H9 (cell line): ENCODE measurements around the gene JARID2. TPM values are rescaled to one million over a fixed set of nuclear protein-coding genes. Genes with fewer than 3 reads are reported as not detected.

ENCODE experiments used
- DNase-seq: peaks from one replicate; pipeline ENCODE4 v3.0.0-alpha.2; 2017
- H2AFZ ChIP-seq: one replicate; pipeline ENCODE4 v1.6.1; 2013; ENCODE audit warnings: mild to moderate bottlenecking, low read length, control low read depth, moderate library complexity
- H2AK5ac ChIP-seq: 2 replicates; pipeline ENCODE4 v1.6.1; 2013; ENCODE audit warnings: low read length, control low read depth, mixed read lengths; ENCODE audit not compliant: insufficient read length
- H2BK120ac ChIP-seq: one replicate; pipeline ENCODE4 v1.6.1; 2013; ENCODE audit warnings: low read depth, mild to moderate bottlenecking, low read length, control low read depth, inconsistent platforms; ENCODE audit not compliant: poor library complexity, severe bottlenecking
- H2BK12ac ChIP-seq: 2 replicates; pipeline ENCODE4 v1.6.1; 2013; ENCODE audit warnings: low read length, control low read depth, mixed read lengths, low read depth; ENCODE audit not compliant: insufficient read length
- H2BK15ac ChIP-seq: 2 replicates; pipeline ENCODE4 v1.6.1; 2013; ENCODE audit warnings: low read depth, low read length, control low read depth
- H2BK20ac ChIP-seq: one replicate; pipeline ENCODE4 v1.6.1; 2013; ENCODE audit warnings: low read depth, mild to moderate bottlenecking, low read length, control low read depth, inconsistent platforms; ENCODE audit not compliant: poor library complexity, severe bottlenecking
- H2BK5ac ChIP-seq: 2 replicates; pipeline ENCODE4 v1.6.1; 2013; ENCODE audit warnings: low read length, control low read depth, mixed read lengths; ENCODE audit not compliant: insufficient read length
- H3K14ac ChIP-seq: 2 replicates; pipeline ENCODE4 v1.6.1; 2013; ENCODE audit warnings: low read length, control low read depth; ENCODE audit not compliant: insufficient read depth
- H3K18ac ChIP-seq: 2 replicates; pipeline ENCODE4 v1.6.1; 2013; ENCODE audit warnings: low read depth, mild to moderate bottlenecking, mixed read lengths, low read length, control low read depth; ENCODE audit not compliant: insufficient read length
- H3K23ac ChIP-seq: 2 replicates; pipeline ENCODE4 v1.6.1; 2013; ENCODE audit warnings: low read length, control low read depth, mixed read lengths, low read depth; ENCODE audit not compliant: insufficient read length
- H3K23me2 ChIP-seq: 2 replicates; pipeline ENCODE4 v1.6.1; 2013; ENCODE audit warnings: low read depth, mild to moderate bottlenecking, mixed read lengths, low read length, control low read depth; ENCODE audit not compliant: insufficient read length, poor library complexity, severe bottlenecking
- H3K27ac ChIP-seq: 2 replicates; pipeline ENCODE4 v1.5.1; 2013; ENCODE audit warnings: low read length, control low read depth, mixed read lengths, low read depth; ENCODE audit not compliant: insufficient read length
- H3K27me3 ChIP-seq: 2 replicates; pipeline ENCODE4 v1.6.1; 2013; ENCODE audit warnings: low read length, control low read depth, inconsistent platforms; ENCODE audit not compliant: insufficient read depth
- H3K4ac ChIP-seq: 2 replicates; pipeline ENCODE4 v1.6.1; 2013; ENCODE audit warnings: low read depth, mild to moderate bottlenecking, control low read depth, inconsistent platforms, low read length, moderate library complexity
- H3K4me1 ChIP-seq: 2 replicates; pipeline ENCODE4 v1.6.1; 2013; ENCODE audit warnings: low read length, control low read depth, inconsistent platforms; ENCODE audit not compliant: insufficient read depth
- H3K4me2 ChIP-seq: 2 replicates; pipeline ENCODE4 v1.6.1; 2013; ENCODE audit warnings: low read length, control low read depth, mixed read lengths; ENCODE audit not compliant: insufficient read length, insufficient read depth
- H3K56ac ChIP-seq: 2 replicates; pipeline ENCODE4 v1.6.1; 2013; ENCODE audit warnings: low read depth, mild to moderate bottlenecking, mixed read lengths, low read length, control low read depth; ENCODE audit not compliant: insufficient read length
- H3K79me1 ChIP-seq: 2 replicates; pipeline ENCODE4 v1.6.1; 2013; ENCODE audit warnings: low read depth, mild to moderate bottlenecking, moderate library complexity, low read length, control low read depth, inconsistent platforms; ENCODE audit not compliant: insufficient read depth, poor library complexity, severe bottlenecking
- H3K79me2 ChIP-seq: 2 replicates; pipeline ENCODE4 v1.6.1; 2013; ENCODE audit warnings: low read length, control low read depth, inconsistent platforms; ENCODE audit not compliant: insufficient read depth
- H3K9ac ChIP-seq: 2 replicates; pipeline ENCODE4 v1.6.1; 2013; ENCODE audit warnings: low read length, control low read depth, mixed read lengths; ENCODE audit not compliant: insufficient read length; ENCODE audit errors: extremely low read depth
- H3K9me3 ChIP-seq: one replicate; pipeline ENCODE4 v1.6.1; 2013; ENCODE audit warnings: low read depth, low read length, inconsistent platforms; ENCODE audit not compliant: control insufficient read depth
- H3T11ph ChIP-seq: one replicate; pipeline ENCODE4 v1.6.1; 2013; ENCODE audit warnings: mild to moderate bottlenecking, low read length, control low read depth, inconsistent platforms
- H4K20me1 ChIP-seq: one replicate; pipeline ENCODE4 v1.6.1; 2013; ENCODE audit not compliant: control insufficient read depth, insufficient read length, insufficient read depth
- H4K5ac ChIP-seq: 2 replicates; pipeline ENCODE4 v1.6.1; 2013; ENCODE audit warnings: low read depth, mild to moderate bottlenecking, mixed read lengths, low read length, control low read depth; ENCODE audit not compliant: insufficient read length
- H4K8ac ChIP-seq: replicated peaks from 2 replicates; pipeline ENCODE4 v1.6.1; 2013; ENCODE audit warnings: low read length, control low read depth, mixed read lengths, low read depth; ENCODE audit not compliant: insufficient read length
- H4K91ac ChIP-seq: 2 replicates; pipeline ENCODE4 v1.6.1; 2013; ENCODE audit warnings: low read depth, mild to moderate bottlenecking, moderate library complexity, mixed read lengths, low read length, control low read depth; ENCODE audit not compliant: insufficient read length
- H3K27ac Mint-ChIP-seq, 3 experiments: 2 replicates in 2 of 3; 3 replicates in 1 of 3; pipeline ENCODE4 v1.8.0; 2020 to 2021; ENCODE audit warnings: mixed read lengths in 3 of 3, mild to moderate bottlenecking in 1 of 3, moderate library complexity in 1 of 3
- H3K27me3 Mint-ChIP-seq: 2 replicates; pipeline ENCODE4 v1.8.0; 2021; ENCODE audit warnings: low read depth, mild to moderate bottlenecking, moderate library complexity, mixed read lengths
- H3K36me3 Mint-ChIP-seq, 3 experiments: 2 replicates in 2 of 3; 3 replicates in 1 of 3; pipeline ENCODE4 v1.8.0; 2020 to 2021; ENCODE audit warnings: low read depth in 3 of 3, mixed read lengths in 3 of 3; ENCODE audit not compliant: insufficient read depth in 1 of 3
- H3K4me1 Mint-ChIP-seq, 2 experiments: 2 replicates each; pipeline ENCODE4 v1.8.0; 2020; ENCODE audit warnings: mixed read lengths in 2 of 2
- H3K4me3 Mint-ChIP-seq, 2 experiments: 2 replicates in 1 of 2; 3 replicates in 1 of 2; pipeline ENCODE4 v1.8.0; 2020 to 2021; ENCODE audit warnings: mild to moderate bottlenecking in 2 of 2, mixed read lengths in 2 of 2, moderate library complexity in 1 of 2
- H3K9me3 Mint-ChIP-seq, 2 experiments: 2 replicates in 1 of 2; 3 replicates in 1 of 2; pipeline ENCODE4 v1.8.0; 2020; ENCODE audit warnings: mild to moderate bottlenecking in 2 of 2, mixed read lengths in 2 of 2, moderate library complexity in 1 of 2
- CTCF ChIP-seq: fragments of 200-600 bp; sonication (generic); conservative IDR thresholded peaks from 3 replicates; pipeline ENCODE4 v1.8.0; 2021; ENCODE audit warnings: antibody characterized with exemption, mild to moderate bottlenecking
- WGBS: extraction: QIAGEN DNeasy Blood & Tissue Kit; methylation state at CpG from one replicate; pipeline ENCODE4 v1.1.7; 2013; ENCODE audit warnings: missing lambda C conversion rate, low lambda C conversion rate, mixed read lengths; ENCODE audit not compliant: insufficient read length; ENCODE audit errors: extremely low coverage; 5-methylcytosine and 5-hydroxymethylcytosine counted together
- total RNA-seq: library from RNA; stranded (reverse); gene quantifications from 2 replicates; pipeline ENCODE4 v1.2.1, GENCODE V29; 2021

The JARID2 gene
- total RNA-seq, 1 experiment from 2014 or later, result 174 TPM

- Histone ChIP-seq H3K79me1 (peaks cover 6% of the 10 kb centered on the region), H2BK120ac (no peak overlapping the region), H2BK15ac (no peak overlapping the region), H3K14ac (no peak overlapping the region), H4K20me1 (peaks cover 3% of the 10 kb centered on the region), H3K4me2 (peak overlapping the region; percentile 35), H3K18ac (no peak overlapping the region), H3K56ac (no peak overlapping the region), H3K9ac (no peak overlapping the region), H2BK12ac (no peak overlapping the region), H4K8ac (no peak overlapping the region), H4K91ac (no peak overlapping the region), H3K79me2 (peaks cover 96% of the 10 kb centered on the region), H4K5ac (no peak overlapping the region), H2AK5ac (no peak overlapping the region), H3K27me3 (no peaks in the 10 kb centered on the region), H2BK5ac (no peak overlapping the region), H3K4me1 (peaks cover 32% of the 10 kb centered on the region), H2AFZ (no peak overlapping the region), H3K27ac (no peak overlapping the region), H3K23me2 (no peaks in the 10 kb centered on the region), H3K23ac (no peak overlapping the region), H3T11ph (no peak overlapping the region), H3K4ac (no peak overlapping the region), H3K9me3 (no peaks in the 10 kb centered on the region), H2BK20ac (no peak overlapping the region)
- no peak for TF ChIP-seq CTCF
- Mint-ChIP-seq H3K4me1 (peaks cover 78 to 85% of the 10 kb centered on the region in 2 experiments), H3K36me3 (peaks cover 0 to 4% (median 4%) of the 10 kb centered on the region in 3 experiments; a peak in 3 of 7 replicates), H3K4me3 (peak overlapping the region; percentile 18 to 75; a peak in 3 of 5 replicates), H3K27ac (peak overlapping the region; percentile 49 to 62 (median 49); a peak in 4 of 7 replicates), H3K9me3 (no peaks in the 10 kb centered on the region), H3K27me3 (no peaks in the 10 kb centered on the region; the same call in 1 of the 2 replicates)
- no peak for DNase-seq
- no CpG with 5 or more reads among the region's 9 CpGs for WGBS
Observed at GRCh38 chr6:15399641-15400470, 154.0 kb downstream of the JARID2 start.
